IMR-90 (cell line): ENCODE data around the gene IGDCC3. TPM values are rescaled to one million over a fixed set of nuclear protein-coding genes. Genes with fewer than 3 reads are reported as not detected.
"Not testable (repeated sequence)": the region's sequence is repeated elsewhere in the genome, so short reads cannot be mapped to it uniquely, and the experiment has no call there.

Experiments used
- ATAC-seq: fragments of 200-7000 bp; cut with Tn5 transposase; 2 replicates; pipeline ENCODE4 v1.9.1; 2020; ENCODE audit warnings: low read depth, mild to moderate bottlenecking, moderate library complexity
- BruUV-seq: library from RNA; stranded (reverse); fragments of 400-500 nt; replicated peaks from 2 replicates; lab custom pipeline; 2021; lab: Mats Ljungman, UMichigan
- CTCF ChIA-PET: fragments of 300-600 bp; formaldehyde crosslinking; extraction: SDS; loops from one replicate; lab custom pipeline; 2021; ENCODE audit warnings: antibody characterized with exemption; lab: Yijun Ruan, JAX
- POLR2A ChIA-PET: fragments of 300-600 bp; sonication (Branson Sonifier 250); formaldehyde crosslinking; loops from one replicate; lab custom pipeline; 2022; ENCODE audit warnings: antibody characterized with exemption; ENCODE audit not compliant: unreplicated experiment; lab: Charles Lee
- DNase-seq: peaks from one replicate; pipeline ENCODE4 v3.0.0; 2013
- H2AFZ ChIP-seq: replicated peaks from 2 replicates; pipeline ENCODE3; 2013; ENCODE audit warnings: low read length, mild to moderate bottlenecking; ENCODE audit not compliant: poor library complexity
- H2AK5ac ChIP-seq: 2 replicates; pipeline ENCODE4 v1.6.1; 2013; ENCODE audit warnings: low read depth, low read length, inconsistent platforms
- H2AK9ac ChIP-seq: replicated peaks from 2 replicates; pipeline ENCODE3; 2013; ENCODE audit warnings: mild to moderate bottlenecking, low read depth, low read length, moderate library complexity; ENCODE audit not compliant: poor library complexity
- H2BK120ac ChIP-seq: 2 replicates; pipeline ENCODE4 v1.6.1; 2013; ENCODE audit warnings: low read depth, low read length, inconsistent platforms
- H2BK15ac ChIP-seq: 3 replicates; pipeline ENCODE4 v1.6.1; 2013; ENCODE audit warnings: low read depth, low read length, inconsistent platforms
- H2BK20ac ChIP-seq: 2 replicates; pipeline ENCODE4 v1.6.1; 2013; ENCODE audit warnings: low read depth, mild to moderate bottlenecking, inconsistent platforms, low read length, moderate library complexity
- H2BK5ac ChIP-seq: 2 replicates; pipeline ENCODE4 v1.6.1; 2013; ENCODE audit warnings: mild to moderate bottlenecking, low read depth, low read length, inconsistent platforms; ENCODE audit not compliant: poor library complexity, severe bottlenecking
- H3K14ac ChIP-seq: replicated peaks from 2 replicates; pipeline ENCODE4 v1.6.1; 2013; ENCODE audit warnings: low read depth, low read length, inconsistent platforms
- H3K18ac ChIP-seq: 2 replicates; pipeline ENCODE4 v1.6.1; 2013; ENCODE audit warnings: low read depth, low read length, control low read depth
- H3K23ac ChIP-seq: 2 replicates; pipeline ENCODE4 v1.6.1; 2013; ENCODE audit warnings: low read depth, low read length, inconsistent platforms
- H3K27ac ChIP-seq: 2 replicates; pipeline ENCODE4 v1.5.1; 2013; ENCODE audit warnings: mild to moderate bottlenecking, control low read depth, low read length; ENCODE audit not compliant: insufficient read depth
- H3K27me3 ChIP-seq: 2 replicates; pipeline ENCODE4 v1.6.1; 2013; ENCODE audit warnings: low read length; ENCODE audit not compliant: control insufficient read depth, insufficient read depth
- H3K36me3 ChIP-seq: 2 replicates; pipeline ENCODE4 v1.6.1; 2013; ENCODE audit warnings: low read length, mixed read lengths; ENCODE audit not compliant: control insufficient read depth, insufficient read depth
- H3K4ac ChIP-seq: 2 replicates; pipeline ENCODE4 v1.6.1; 2013; ENCODE audit warnings: low read depth, low read length, inconsistent platforms
- H3K4me1 ChIP-seq: 2 replicates; pipeline ENCODE4 v1.6.1; 2013; ENCODE audit warnings: low read length, mixed read lengths; ENCODE audit not compliant: control insufficient read depth, insufficient read depth
- H3K4me2 ChIP-seq: 2 replicates; pipeline ENCODE4 v1.6.1; 2013; ENCODE audit warnings: low read depth, mild to moderate bottlenecking, control low read depth, low read length, moderate library complexity
- H3K4me3 ChIP-seq: 2 replicates; pipeline ENCODE4 v1.5.1; 2013; ENCODE audit warnings: low read depth, mild to moderate bottlenecking, control low read depth, low read length, moderate library complexity; ENCODE audit not compliant: insufficient read depth
- H3K56ac ChIP-seq: 2 replicates; pipeline ENCODE4 v1.6.1; 2013; ENCODE audit warnings: low read length, inconsistent platforms; ENCODE audit not compliant: insufficient read depth; ENCODE audit errors: extremely low read depth
- H3K79me1 ChIP-seq, 2 experiments: 2 replicates each; pipeline ENCODE4 v1.6.1; 2013; ENCODE audit warnings: low read length in 2 of 2, inconsistent platforms in 1 of 2, low read depth in 1 of 2
- H3K9ac ChIP-seq: 2 replicates; pipeline ENCODE4 v1.6.1; 2013; ENCODE audit warnings: low read depth, low read length, control low read depth
- H3K9me1 ChIP-seq: 2 replicates; pipeline ENCODE4 v1.6.1; 2013; ENCODE audit warnings: low read length, inconsistent platforms; ENCODE audit not compliant: insufficient read depth
- H3K9me3 ChIP-seq: 2 replicates; pipeline ENCODE4 v1.6.1; 2013; ENCODE audit warnings: low read length; ENCODE audit not compliant: control insufficient read depth, insufficient read depth
- H4K20me1 ChIP-seq: 2 replicates; pipeline ENCODE4 v1.6.1; 2013; ENCODE audit warnings: low read length, inconsistent platforms; ENCODE audit not compliant: insufficient read depth
- H4K5ac ChIP-seq: 2 replicates; pipeline ENCODE4 v1.6.1; 2013; ENCODE audit warnings: mild to moderate bottlenecking, low read depth, low read length, control low read depth
- H4K8ac ChIP-seq, 2 experiments: 2 replicates each; pipeline ENCODE4 v1.6.1; 2013; ENCODE audit warnings: low read depth in 2 of 2, low read length in 2 of 2, control low read depth in 1 of 2, inconsistent platforms in 1 of 2
- H4K91ac ChIP-seq: 2 replicates; pipeline ENCODE4 v1.6.1; 2013; ENCODE audit warnings: low read depth, low read length, inconsistent platforms; ENCODE audit not compliant: insufficient read depth
- WGBS, 2 experiments: methylation state at CpG; one replicate each; pipeline versions ENCODE4 v1.1.5 to v1.1.7; 2013; ENCODE audit warnings: missing lambda C conversion rate in 2 of 2; ENCODE audit not compliant: insufficient read length in 1 of 2; ENCODE audit errors: extremely low coverage in 2 of 2; 5-methylcytosine and 5-hydroxymethylcytosine counted together
- dilution Hi-C: fragments of 300-500 bp; cut with HindIII; formaldehyde crosslinking; loops from one replicate; pipeline ENCODE4 v1.14.3; 2018; ENCODE audit warnings: low sequenced_read_pairs; ENCODE audit not compliant: unreplicated experiment
- in situ Hi-C: fragments of 300-500 bp; cut with MboI; formaldehyde crosslinking; loops from 3 replicates; pipeline ENCODE4 v1.14.3; 2019; ENCODE audit warnings: low sequenced_read_pairs, inconsistent platforms, mixed read lengths
- intact Hi-C: fragments of 100-400 bp; cut with micrococcal nuclease; formaldehyde crosslinking; loops from 2 replicates; pipeline ENCODE4 v1.10.0; 2022
- polyA plus RNA-seq, 3 experiments: library from polyadenylated mRNA; depleted of rRNA; stranded (reverse); fragments of >200 nt; gene quantifications; 2 replicates each; pipeline ENCODE4 v1.2.3, GENCODE V29; 2012; ENCODE audit warnings: low replicate concordance in 1 of 3
- total RNA-seq: library from RNA; depleted of rRNA; stranded (reverse); fragments of >200 nt; gene quantifications from 2 replicates; pipeline ENCODE4 v1.2.3, GENCODE V29; 2012

Gene IGDCC3
- total and polyA plus RNA-seq, 2 of the 4 experiments (the other 2 are of a cell fraction), result 0.18 to 0.19 TPM

DNA sequence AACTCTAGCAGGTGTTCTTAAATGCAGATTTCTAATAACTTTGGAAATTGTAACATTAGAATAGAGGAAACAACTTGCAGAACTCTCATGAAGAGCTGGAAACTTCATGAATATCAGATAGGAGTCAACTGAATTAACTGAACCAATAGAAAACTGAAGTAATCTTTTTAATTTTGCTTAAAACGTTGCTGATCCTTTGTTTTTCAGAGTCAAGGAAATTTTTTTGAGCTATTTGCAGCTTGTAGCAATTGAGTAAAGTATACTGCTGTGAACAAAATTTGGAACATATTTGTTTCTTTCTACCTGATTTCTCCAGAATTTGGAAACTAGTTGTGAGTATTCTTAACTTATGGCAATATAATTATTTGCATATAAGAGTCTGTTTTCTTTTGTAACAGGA lies 25.8 kb downstream of the IGDCC3 start:
- H2AK5ac ChIP-seq, H3K56ac ChIP-seq, H3K27ac ChIP-seq, H4K20me1 ChIP-seq, H3K4me3 ChIP-seq, H3K4ac ChIP-seq, H2AFZ ChIP-seq, H2BK20ac ChIP-seq, H3K79me1 ChIP-seq, ATAC-seq, H4K91ac ChIP-seq, H3K23ac ChIP-seq, H3K9ac ChIP-seq, H2AK9ac ChIP-seq, DNase-seq, dilution Hi-C loops, H3K4me1 ChIP-seq, H3K14ac ChIP-seq, H3K18ac ChIP-seq, H2BK5ac ChIP-seq, H2BK120ac ChIP-seq, H3K9me3 ChIP-seq, H3K36me3 ChIP-seq, in situ Hi-C loops, intact Hi-C loops, H3K4me2 ChIP-seq, H4K5ac ChIP-seq, H3K9me1 ChIP-seq, H4K8ac ChIP-seq, H2BK15ac ChIP-seq, BruUV-seq: not testable (repeated sequence)
- WGBS, 2 experiments, result 17% methylated on average over 1 of the region's 1 CpG; no CpG with 5 or more reads in 1 of the 2 experiments
- CTCF ChIA-PET, result interaction anchor here (0.5 kb wide), 1 partner anchor 14 kb away, joined by 3 read pairs; no protein-coding TSS in a partner anchor
- POLR2A ChIA-PET, result interaction anchor here (0.6 kb wide), 1 partner anchor 20 kb away, joined by 3 read pairs; no protein-coding TSS in a partner anchor
- H3K27me3 ChIP-seq, result peaks cover 45% of the 10 kb centered on the region
